ENCODE measurements around the gene P2RY6. TPM values are rescaled to one million over a fixed set of nuclear protein-coding genes. Genes with fewer than 3 reads are reported as not detected.
A peak's percentile ranks its signal among the peaks of the same experiment; 100 is the strongest.

The P2RY6 gene
- total and polyA plus RNA-seq, 2 of the 4 experiments (the other 2 are of a cell fraction): 0.44 TPM; not detected in 1

DNA sequence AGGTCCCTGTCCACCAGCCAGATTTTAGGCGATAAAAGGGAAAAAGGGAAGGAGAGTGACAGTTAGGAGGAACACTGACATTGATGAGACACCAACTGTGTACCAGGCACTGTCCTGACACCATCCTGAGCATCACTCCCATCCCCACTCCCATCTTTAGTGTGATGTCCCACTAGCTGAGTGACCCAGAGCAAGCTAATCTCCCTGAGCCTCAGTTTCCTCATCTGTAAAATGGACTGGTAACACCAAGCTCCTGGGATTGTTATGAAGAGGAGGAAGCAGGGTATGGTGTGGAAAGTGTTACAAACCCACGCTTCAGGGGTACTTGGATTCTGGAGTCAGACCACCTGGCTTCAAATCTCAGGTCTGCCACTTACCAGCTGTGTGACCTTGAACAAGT lies 8.5 kb upstream of the P2RY6 start:
- H3K14ac ChIP-seq (replicated peaks; ENCODE audit: low read depth, low read length): no peak overlapping the region
- DNase-seq: no peak
- H3K23ac ChIP-seq (ENCODE audit: low read depth, low read length): no peak overlapping the region
- peaks cover 39% of the 10 kb centered on the region for H3K27me3 ChIP-seq (ENCODE audit: control insufficient read depth, insufficient read depth, low read length)
- no peak for ATAC-seq (ENCODE audit: low read depth)
- H3K9ac ChIP-seq (ENCODE audit: low read depth, low read length): no peak overlapping the region
- no peak overlapping the region for H3K4me2 ChIP-seq (ENCODE audit: low read depth, low read length)
- H2AFZ ChIP-seq (replicated peaks; ENCODE audit: low read length, poor library complexity): peak overlapping the region; percentile 26
- ChIA-PET CTCF (interaction anchor here (1.7 kb wide), 1 partner anchor 26 kb away, joined by 4 read pairs; no protein-coding TSS in a partner anchor), POLR2A (ENCODE audit: unreplicated experiment) (no interaction called here)
- H3K9me1 ChIP-seq (ENCODE audit: insufficient read depth, low read length): peaks cover 3% of the 10 kb centered on the region; the same call in 1 of the 2 replicates
- H2BK120ac ChIP-seq (ENCODE audit: low read depth, low read length): no peak overlapping the region
- H3K36me3 ChIP-seq (ENCODE audit: control insufficient read depth, insufficient read depth, low read length): no peaks in the 10 kb centered on the region
- H3K9me3 ChIP-seq (ENCODE audit: control insufficient read depth, insufficient read depth, low read length): no peaks in the 10 kb centered on the region
- H2AK9ac ChIP-seq (replicated peaks; ENCODE audit: low read depth, low read length, poor library complexity): no peak overlapping the region
- no peaks in the 10 kb centered on the region for H3K79me1 ChIP-seq (ENCODE audit: low read depth in 1 of 2, low read length in 2 of 2)
- H3K27ac ChIP-seq (ENCODE audit: insufficient read depth, low read length): no peak overlapping the region
- no peak overlapping the region for H2BK20ac ChIP-seq (ENCODE audit: low read depth, low read length)
- no peak overlapping the region for H2BK5ac ChIP-seq (ENCODE audit: low read depth, low read length, poor library complexity, severe bottlenecking)
- no peak overlapping the region for H4K91ac ChIP-seq (ENCODE audit: insufficient read depth, low read depth, low read length)
- no TSS peak for BruUV-seq (replicated peaks)
- in situ Hi-C loops (cut with MboI; ENCODE audit: low sequenced_read_pairs) (no loop called here), intact Hi-C loops (cut with micrococcal nuclease) (no loop called here), dilution Hi-C loops (cut with HindIII; ENCODE audit: low sequenced_read_pairs, unreplicated experiment) (no loop called here)
- H3K56ac ChIP-seq (ENCODE audit: extremely low read depth, insufficient read depth, low read length): no peak overlapping the region
- H3K4ac ChIP-seq (ENCODE audit: low read depth, low read length): no peak overlapping the region
- TF ChIP-seq USF2 (IDR thresholded peaks at IDR 0.05; ENCODE audit: low read depth, low read length) (no peak), MAZ (IDR thresholded peaks at IDR 0.05; ENCODE audit: borderline replicate concordance, low read depth, low read length) (no peak), NFE2L2 (IDR thresholded peaks at IDR 0.05; ENCODE audit: low read depth, low read length) (no peak)
- no peak overlapping the region for H4K8ac ChIP-seq (ENCODE audit: low read depth in 2 of 2, low read length in 2 of 2)
- WGBS, 2 experiments (ENCODE audit: extremely low coverage in 2 of 2, insufficient read length in 1 of 2): 100% methylated on average over 1 of the region's 2 CpGs; no CpG with 5 or more reads in 1 of the 2 experiments
- H3K4me3 ChIP-seq (ENCODE audit: insufficient read depth, low read depth, low read length): no peak overlapping the region
- no peak overlapping the region for H3K18ac ChIP-seq (ENCODE audit: low read depth, low read length)
- no peak overlapping the region for H4K5ac ChIP-seq (ENCODE audit: low read depth, low read length)
- peaks cover 3% of the 10 kb centered on the region for H3K4me1 ChIP-seq (ENCODE audit: control insufficient read depth, insufficient read depth, low read length)
- no peak overlapping the region for H2BK15ac ChIP-seq (ENCODE audit: low read depth, low read length)
- H4K20me1 ChIP-seq (ENCODE audit: insufficient read depth, low read length): no peaks in the 10 kb centered on the region
- H2AK5ac ChIP-seq (ENCODE audit: low read depth, low read length): no peak overlapping the region; the same call in 1 of the 2 replicates

All from IMR-90 (cell line).